Myometrial cell (primary cell): ENCODE data around the gene YJU2. TPM values are rescaled to one million over a fixed set of nuclear protein-coding genes. Genes with fewer than 3 reads are reported as not detected.

Source experiments
- total RNA-seq: library from RNA; depleted of rRNA; stranded (reverse); fragments of >200 nt; gene quantifications from 2 replicates; pipeline ENCODE4 v1.2.3, GENCODE V29; 2015

The YJU2 gene
- total RNA-seq = 15.6 and 17.2 TPM in 2 replicates

DNA sequence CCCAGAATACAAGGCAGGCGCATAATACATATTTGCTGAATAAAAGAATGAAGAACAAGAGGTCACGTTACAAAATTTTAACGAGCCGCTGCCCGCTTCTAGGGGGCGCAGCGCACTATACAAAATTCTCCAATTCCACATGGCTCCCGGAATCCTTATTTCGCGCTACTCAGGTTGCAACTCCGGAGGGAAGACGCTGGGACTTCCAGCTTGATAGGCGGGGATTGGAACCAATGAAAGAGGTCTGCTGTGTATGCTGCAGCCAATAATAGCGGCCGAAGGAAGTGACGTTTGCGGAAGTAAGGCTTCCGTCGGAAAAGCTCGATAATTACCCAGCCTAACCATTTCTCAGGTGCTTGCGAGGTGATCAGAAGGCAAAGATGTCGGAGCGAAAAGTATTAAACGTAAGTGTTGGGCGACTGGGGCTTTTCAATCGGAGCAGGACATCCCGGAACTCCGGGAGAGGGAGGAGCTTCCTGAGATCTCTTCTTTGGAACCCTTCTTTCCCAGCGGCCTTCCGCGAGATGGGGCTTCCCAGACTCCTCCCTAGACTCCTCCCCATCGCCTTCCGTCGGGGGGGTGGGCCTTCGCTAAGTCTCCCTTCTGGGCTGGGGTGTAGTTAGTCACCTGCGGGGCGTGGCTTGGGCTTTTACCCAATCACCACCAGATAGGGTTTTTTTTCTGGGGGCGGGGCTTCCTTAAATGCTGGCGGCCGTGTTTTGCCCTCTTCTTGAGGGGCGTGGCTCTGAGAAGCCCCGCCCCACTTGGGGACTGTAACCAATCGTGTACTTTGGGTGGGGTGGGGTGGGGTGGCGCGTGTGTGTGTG is at the start of gene YJU2:
Gene YJU2, plus strand, starts transcription at position 314 of the 827 bp plus-strand sequence. Its CDS starts 67 bp downstream, at position 381.

GRCh38 chr19:4229179-4229931 is 17.5 kb upstream of the YJU2 start, which contains the start of gene EBI3:
TSS of gene EBI3 (plus strand) at chr19:4229523. CDS start at chr19:4229551, 28 bp downstream.

DNA sequence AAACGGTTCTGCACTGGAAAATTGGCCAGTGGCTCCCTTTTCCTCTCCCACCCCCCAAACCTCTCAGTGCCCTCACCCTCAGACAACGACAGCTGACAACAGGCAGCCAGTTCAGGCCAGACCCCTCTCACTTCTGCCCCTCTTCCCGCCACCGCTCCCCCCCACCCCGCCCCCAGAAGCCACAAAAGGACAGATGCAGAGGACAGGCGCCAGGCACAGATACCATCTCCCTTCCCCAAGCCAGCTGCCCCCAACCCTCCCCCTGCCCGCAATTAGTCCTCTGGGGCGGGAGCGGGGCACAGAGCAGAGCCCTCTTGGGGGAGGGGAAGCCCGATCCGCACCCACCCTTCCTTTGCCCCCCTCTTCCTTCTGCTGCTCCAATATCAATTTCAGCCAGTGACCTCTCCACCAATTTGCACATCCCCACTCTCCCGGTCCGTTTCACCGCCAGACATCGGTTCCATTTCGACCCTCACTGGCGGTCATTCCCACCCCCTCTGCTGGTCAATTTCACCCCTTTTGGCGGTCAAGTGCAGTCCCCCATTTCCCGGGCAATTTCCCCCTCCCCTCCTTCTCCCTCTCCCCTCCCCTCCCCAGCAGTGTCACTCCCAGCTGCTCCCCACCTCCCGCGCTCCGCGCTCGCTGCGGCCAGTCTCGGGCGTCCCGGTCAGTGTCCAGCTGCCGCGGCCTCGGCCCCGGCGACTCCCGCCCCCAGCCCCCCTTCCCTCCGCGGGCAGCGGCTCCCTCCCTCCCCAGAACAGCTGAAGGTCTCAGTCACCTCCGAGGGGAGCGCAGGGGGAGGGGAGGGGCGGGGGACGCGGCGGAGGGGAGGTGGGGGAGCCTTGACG is 31.8 kb downstream of the YJU2 start, which contains the start of gene SHD:
Gene SHD, plus strand, starts transcription at position 848 of the 848 bp plus-strand sequence. CDS start 798 bp downstream, outside the sequence.

DNA sequence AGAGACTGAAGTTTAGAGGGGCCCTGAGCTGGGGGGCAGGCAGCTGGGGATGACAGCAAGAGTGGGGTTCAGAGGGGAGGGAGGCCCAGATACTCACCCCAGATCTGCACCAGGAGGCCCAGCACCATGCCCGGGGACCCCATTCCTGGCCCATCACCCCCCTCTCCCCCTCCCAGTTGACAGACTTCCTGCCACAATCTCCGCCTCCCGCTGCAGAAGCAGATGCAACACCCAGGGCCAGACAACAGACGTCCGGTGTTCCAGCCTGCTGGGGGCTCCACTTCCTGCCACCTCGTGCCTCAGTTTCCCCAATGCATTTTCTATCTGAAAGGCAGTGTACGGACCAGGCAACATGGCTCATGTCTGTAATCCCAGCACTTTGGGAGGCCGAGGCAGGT is 55.4 kb downstream of the YJU2 start, which contains the start of gene TMIGD2:
Gene TMIGD2, minus strand, starts transcription at position 147 of the 398 bp plus-strand sequence. Its CDS starts 4 bp downstream, at position 143.

DNA sequence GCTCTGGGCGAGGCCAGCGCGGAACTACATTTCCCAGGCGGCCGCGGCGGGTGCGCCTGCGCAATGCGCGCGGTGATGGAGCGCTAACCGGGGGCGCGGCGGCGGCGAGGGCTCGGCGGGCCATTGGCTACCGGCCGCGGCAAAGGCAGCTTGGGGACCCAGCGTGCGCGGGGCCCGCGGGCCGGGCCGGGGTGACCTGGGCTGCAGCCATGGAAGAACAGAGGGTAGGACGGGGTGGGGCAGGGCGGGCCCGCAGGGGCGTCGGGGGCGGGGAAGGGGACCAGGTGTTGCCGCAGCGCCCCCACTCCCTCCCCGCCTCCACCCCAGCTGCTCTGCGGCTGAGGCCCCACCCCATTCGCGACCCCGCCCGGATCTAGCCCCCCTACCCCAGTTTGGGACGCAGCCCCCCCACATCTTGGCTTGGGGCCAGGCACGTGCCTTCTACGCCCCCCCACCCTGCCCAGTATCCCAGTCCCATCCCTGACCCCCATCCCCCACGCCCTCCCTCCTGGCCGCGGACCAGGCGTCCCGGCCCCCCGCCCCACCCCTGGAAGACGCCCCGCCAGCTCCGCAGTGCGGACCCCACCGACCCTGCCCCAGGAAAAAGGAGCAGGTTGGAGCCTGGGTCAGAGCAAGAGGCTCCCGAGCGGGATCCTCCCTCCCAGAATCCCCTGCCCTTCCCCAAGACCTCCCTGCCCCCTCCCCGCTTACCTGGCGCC is 57.8 kb downstream of the YJU2 start, which contains the start of gene FSD1:
Gene FSD1, plus strand, starts transcription at position 61 of the 719 bp plus-strand sequence. Its CDS starts 149 bp downstream, at position 210.

Other genes starting within 250 kb of the YJU2 start
- gene PIAS4, start 239.3 kb upstream of the YJU2 start, total RNA-seq = 24.8 and 26.5 TPM in 2 replicates
- 30.6 and 31.0 TPM in 2 replicates for gene ZBTB7A, start 180.2 kb upstream of the YJU2 start, total RNA-seq
- gene MAP2K2, start 123.0 kb upstream of the YJU2 start, total RNA-seq = 181 and 214 TPM in 2 replicates
- not detected in 2 replicates for gene CREB3L3, start 93.4 kb upstream of the YJU2 start, total RNA-seq
- 25.3 and 38.1 TPM in 2 replicates for gene SIRT6, start 64.5 kb upstream of the YJU2 start, total RNA-seq
- 0.18 and 0.58 TPM in 2 replicates for gene ANKRD24, start 64.4 kb upstream of the YJU2 start, total RNA-seq
- gene EBI3, start 17.6 kb upstream of the YJU2 start, total RNA-seq = 0.35 TPM in 1 of 2 replicates, not detected in the other
- 0.86 TPM in 1 of 2 replicates, not detected in the other for gene SHD, start 32.2 kb downstream of the YJU2 start, total RNA-seq
- gene TMIGD2, start 55.3 kb downstream of the YJU2 start, total RNA-seq = not detected in 2 replicates
- gene FSD1, start 57.5 kb downstream of the YJU2 start, total RNA-seq = 5.2 and 14.4 TPM in 2 replicates
- gene STAP2, start 91.7 kb downstream of the YJU2 start, total RNA-seq = 18.4 and 20.2 TPM in 2 replicates
- 2.5 and 3.5 TPM in 2 replicates for gene MPND, start 96.5 kb downstream of the YJU2 start, total RNA-seq
- gene SH3GL1, start 153.5 kb downstream of the YJU2 start, total RNA-seq = 117 and 129 TPM in 2 replicates
- 9.5 and 17.2 TPM in 2 replicates for gene CHAF1A, start 155.6 kb downstream of the YJU2 start, total RNA-seq
- gene UBXN6, start 210.7 kb downstream of the YJU2 start, total RNA-seq = 76.0 and 92.8 TPM in 2 replicates
- gene HDGFL2, start 225.2 kb downstream of the YJU2 start, total RNA-seq = 74.6 and 78.7 TPM in 2 replicates